NCI-H82 (cell line): ENCODE results near the gene MSI2.
A peak's percentile ranks its signal among the peaks of the same experiment; 100 is the strongest.

ENCODE experiments used
- DNase-seq: peaks from one replicate; lab custom pipeline; 2025; lab: John Stamatoyannopoulos, UW

Gene MSI2

GRCh38 chr17:57395721-57396321 lies 139.5 kb downstream of the MSI2 start:
- DNase-seq: no peak

GRCh38 chr17:57396511-57396921 lies 140.2 kb downstream of the MSI2 start:
- DNase-seq: no peak

GRCh38 chr17:57397402-57397801 lies 141.1 kb downstream of the MSI2 start:
- no peak for DNase-seq

DNA sequence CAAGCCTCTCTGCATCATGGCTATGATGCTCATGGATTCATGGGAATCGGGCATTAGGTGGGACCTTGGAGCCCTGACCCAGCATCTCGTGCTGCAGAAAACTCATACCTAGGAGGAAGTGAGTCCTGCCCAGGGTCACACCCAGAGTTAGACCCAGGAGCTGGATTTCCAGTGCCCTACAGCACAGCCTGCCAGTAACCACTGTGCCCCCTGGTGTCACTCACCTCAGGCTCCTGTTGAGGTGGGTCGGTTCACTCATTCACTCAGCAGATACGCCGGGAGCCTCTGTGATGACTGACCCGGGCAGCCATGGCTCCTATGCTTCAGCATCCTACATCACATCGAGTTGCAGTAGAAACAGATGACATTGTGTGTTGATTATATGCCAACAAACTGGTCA lies 143.4 kb downstream of the MSI2 start:
- DNase-seq: no peak

- no peak for DNase-seq
Observed at GRCh38 chr17:57400648-57401047, 144.3 kb downstream of the MSI2 start.

- DNase-seq: peak; percentile 37
Observed at GRCh38 chr17:57401556-57402488, 145.5 kb downstream of the MSI2 start.

GRCh38 chr17:57402681-57403180 lies 146.4 kb downstream of the MSI2 start:
- peak; percentile 68 for DNase-seq

GRCh38 chr17:57403236-57403635 lies 146.9 kb downstream of the MSI2 start:
- DNase-seq: no peak

DNA sequence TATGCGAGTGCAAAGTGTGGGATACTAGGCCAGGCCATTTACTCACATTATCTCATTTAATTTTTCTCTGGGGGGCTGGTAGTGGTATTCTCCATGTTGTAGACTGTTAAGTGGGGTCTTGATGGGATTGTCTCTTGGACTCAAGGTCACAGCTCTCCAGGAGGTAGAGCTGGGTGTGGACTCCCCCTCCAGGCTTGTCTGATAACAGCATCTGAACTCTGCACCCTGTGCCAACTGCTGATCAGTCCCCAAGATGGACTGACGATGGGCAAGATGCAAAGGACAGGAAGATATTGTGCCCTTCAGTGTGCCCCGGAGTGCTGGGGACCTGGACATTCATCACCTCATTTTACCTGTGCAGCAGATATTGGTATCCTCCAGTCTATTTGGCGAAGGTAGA lies 147.8 kb downstream of the MSI2 start:
- peak; percentile 55 for DNase-seq

- DNase-seq: peak; percentile 23
Observed at GRCh38 chr17:57404795-57405490, 148.6 kb downstream of the MSI2 start.

DNA sequence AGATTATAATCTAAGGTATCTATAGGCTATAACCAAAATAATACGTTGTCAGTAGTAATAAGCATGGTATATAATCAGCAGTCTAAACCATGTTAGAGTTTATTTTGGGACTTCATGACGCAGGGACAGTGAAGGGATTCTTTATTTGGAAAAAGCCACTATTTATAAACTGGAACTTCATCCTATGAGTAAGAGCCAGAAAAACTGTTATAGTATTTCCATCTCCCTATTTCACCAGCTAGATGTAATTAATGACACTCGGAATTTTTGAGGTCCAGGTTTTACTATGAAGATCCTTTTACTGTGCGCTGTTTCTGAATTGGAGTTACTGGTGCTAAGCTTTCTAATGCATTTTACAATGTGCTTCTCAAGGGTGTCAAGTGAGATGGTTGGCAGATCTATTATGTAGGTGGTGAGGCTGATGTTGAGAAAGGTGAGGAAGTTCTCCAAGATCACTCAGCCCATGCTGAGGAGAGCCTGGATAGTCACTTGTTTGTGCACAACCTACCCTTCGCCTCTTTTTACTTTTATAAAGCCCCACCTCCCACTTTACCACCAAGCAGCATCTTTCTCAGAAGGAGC lies 149.3 kb downstream of the MSI2 start:
- peak; percentile 35 for DNase-seq

DNA sequence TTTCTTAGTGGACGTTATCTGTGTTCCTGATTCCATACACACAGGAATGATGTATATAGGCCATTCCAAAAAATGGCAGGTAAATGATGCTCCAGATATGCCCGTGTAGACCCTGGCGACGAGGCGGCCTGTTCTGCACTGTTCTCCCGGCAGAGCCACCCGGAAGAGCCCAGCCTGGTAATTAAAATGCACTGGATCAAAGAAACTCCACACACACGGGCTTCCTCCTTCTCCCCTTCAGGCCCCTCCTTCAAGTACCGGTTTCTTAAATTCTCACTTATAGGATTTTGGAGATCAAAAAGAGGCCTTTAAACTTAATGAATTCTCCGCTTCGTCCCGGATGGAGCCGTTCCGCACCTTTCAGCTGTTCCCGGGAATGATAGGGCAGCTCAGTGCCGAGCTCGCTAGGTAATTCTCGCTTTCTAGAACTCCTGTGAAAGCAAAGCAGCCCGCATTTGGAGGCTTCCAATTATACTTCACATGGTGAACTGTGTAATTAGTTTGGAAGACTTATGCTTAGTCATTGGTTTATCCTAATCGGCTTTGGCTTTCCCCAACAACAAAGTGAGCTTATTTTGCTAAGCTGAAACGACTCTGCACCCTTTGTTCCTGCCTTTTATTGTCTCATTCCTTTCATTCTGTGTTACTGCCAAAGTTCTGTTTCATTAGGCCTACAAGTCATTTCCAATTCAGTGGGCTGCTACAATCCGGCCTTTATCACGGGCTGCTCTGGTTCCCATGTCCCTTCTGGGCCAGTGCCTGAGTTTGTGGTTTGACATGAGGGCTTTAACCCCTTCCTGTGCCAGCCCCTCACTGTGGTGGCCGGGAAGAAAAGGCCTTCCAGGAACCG lies 150.0 kb downstream of the MSI2 start:
- DNase-seq: peak; percentile 100

DNA sequence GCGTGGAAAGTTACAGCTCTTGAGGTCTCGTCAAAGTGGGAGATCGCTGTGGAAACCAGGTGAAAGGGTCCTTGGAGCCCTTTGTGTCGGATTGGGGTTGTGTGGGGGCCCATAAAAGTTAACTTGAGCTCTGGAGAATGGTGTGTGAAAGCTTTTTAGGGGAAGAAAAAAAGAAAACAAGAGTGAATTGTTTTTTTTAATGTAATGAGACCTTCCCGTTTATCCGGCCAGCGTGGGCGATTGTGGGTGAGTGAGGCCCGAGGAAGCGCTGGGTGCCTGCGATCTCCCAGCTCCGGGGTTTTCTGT lies 150.6 kb downstream of the MSI2 start:
- no peak for DNase-seq

DNA sequence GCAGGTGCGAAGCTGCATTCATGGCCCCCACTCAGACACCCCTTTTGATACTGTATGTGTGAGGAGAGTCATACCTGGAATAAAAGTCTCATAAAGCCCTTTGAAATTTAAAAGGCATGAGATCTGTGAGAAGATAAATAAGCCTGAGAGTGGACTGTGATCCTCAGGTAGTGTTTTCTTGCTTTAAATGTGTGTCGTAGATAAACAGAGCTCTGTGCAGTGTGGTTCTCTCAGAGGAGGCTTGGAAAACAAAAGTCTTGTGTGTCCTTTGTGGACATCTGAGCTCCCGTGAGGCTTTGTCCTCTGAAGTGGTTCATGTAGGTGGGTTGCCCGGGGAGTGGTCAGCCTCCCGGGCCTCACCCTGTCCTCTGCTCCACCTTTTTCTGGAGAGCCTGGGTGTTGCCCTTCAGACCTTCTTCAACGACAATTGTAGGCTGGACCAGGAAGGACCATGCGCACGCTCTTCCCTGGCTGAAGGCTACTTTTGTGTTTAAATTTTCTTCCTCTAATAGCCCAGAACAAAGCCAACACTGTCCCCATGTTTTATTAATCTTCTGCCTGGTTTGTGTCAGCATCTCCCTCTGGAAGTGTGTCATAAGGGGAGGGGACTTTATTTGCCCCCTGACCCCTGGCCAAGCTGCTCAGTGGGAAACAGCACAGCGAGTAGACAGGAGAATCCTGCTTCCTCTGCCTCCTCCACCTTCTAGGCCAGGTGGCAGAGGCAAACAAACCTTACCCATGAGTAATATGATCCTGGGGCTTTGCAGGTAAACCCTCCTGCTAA lies 151.2 kb downstream of the MSI2 start:
- DNase-seq: peak; percentile 62

- no peak for DNase-seq
Observed at GRCh38 chr17:57408071-57408811, 151.9 kb downstream of the MSI2 start.

DNA sequence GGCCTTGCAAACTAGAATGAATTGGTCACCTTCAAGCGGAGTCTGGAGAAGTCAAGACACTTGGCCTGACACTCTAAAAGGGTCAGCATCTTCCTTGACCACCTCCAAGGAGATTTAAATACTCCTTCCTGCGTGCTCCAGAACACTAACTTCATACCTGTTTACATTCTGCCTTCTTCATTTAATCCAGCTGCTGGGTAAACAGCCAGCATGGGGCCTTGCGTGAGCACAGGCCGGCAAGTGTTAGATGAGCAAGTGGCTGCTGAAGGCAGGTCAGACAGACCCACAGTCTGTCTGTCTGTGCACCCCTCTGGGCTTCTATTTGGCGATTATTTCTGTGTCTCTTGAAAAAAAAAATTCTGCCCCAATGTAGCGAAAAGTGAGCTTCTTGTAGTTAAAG lies 153.8 kb downstream of the MSI2 start:
- DNase-seq: no peak

- DNase-seq: no peak
Observed at GRCh38 chr17:57412520-57413096, 156.3 kb downstream of the MSI2 start.

DNA sequence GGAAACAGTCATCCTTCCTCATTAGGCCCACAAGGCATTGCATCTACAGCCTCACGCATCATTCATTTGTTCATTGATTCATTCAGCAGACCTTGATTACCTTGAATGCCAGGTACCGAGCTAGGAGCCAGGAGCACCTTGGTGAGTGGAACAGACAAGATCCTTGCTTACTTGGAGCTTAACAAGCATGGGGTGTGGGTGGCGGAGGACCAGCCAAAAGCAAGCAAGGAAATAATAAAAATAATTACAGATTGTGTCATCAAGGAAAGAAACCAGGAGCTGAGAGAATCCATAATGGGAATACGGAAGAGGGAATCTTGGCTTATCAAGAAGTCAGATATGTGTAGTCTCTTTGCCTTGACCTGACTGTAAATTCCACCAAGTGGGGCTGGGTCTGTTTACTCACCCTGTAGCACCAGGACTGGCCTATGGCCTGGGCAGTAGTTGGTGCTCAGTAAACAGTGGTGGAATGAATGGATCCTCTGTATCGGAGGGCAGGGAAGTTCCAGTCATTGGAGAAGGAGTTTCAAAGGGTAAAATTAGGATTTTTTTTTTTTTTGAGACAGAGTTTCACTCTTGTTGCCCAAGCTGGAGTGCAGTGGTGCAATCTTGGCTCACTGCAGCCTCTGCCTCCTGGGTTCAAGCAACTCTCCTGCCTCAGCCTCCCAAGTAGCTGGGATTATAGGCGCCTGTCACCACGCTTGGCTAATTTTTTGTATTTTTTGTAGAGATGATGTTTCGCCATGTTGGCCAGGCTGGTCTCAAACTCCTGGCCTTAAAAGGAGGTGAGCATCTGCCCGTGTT lies 157.7 kb downstream of the MSI2 start:
- no peak for DNase-seq

DNA sequence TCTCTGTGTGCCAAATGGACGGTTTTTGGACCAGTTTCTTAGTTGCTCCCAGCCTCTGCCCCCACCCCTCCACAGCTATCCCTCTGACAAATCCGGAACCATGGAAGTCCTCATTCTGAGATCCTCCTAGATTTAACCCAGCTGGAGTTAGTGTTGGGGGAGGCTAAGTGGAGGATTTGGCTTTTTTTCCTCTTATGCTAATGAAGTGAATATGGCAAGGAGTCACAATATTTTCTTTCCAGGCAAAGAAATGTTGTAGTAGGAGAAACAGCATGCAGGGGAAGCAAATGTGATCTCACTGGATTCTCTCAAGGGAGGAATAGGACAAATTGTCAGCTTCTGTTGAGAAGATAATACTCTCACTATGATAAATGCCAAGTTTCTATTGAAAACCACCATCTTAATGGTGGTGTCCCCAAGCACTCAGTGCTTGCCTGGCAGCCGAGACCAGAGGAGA lies 159.5 kb downstream of the MSI2 start:
- DNase-seq: no peak
